Measurements from ENCODE around the gene RPS27L.

The RPS27L gene

DNA sequence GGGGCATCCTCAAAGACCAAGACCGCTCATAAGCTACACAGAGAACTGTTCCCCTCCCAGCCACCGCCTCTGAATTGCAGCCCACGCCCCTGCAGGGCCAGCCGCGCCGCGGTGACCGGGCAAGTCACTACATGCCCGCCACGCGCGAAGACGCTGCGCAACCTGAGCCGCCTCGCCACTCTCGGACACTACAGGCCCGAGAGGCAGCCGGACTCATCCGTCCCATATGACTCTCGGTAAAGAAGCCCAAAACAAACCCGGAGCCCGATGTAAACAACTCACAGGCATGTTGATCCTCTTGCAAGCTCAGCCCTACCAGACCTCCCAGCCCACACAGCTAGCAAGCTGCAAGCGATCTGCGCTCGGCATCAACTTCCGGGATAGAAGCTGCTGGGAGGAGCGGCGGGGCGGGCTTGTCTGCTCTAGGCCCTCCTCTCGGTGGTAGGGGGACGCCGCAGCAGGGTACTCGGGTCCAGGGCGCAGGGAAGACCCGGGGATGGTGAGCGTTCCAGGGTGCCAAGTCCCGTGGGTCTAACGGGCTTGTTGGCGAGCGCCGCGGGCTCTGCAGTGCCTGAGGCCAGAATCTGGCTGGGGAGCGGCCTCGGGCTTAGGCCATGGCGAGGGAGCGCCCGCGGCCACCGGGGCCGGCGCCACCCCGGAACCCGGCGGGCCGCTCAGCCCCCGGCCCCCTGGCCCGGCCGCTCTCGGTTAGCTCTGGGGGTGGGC, at the start of gene RPS27L:
Gene RPS27L, minus strand, starts transcription at position 360 of the 726 bp plus-strand sequence. Its CDS starts 72 bp downstream, at position 288.
- peak; percentile 88 for DNase-seq

DNA sequence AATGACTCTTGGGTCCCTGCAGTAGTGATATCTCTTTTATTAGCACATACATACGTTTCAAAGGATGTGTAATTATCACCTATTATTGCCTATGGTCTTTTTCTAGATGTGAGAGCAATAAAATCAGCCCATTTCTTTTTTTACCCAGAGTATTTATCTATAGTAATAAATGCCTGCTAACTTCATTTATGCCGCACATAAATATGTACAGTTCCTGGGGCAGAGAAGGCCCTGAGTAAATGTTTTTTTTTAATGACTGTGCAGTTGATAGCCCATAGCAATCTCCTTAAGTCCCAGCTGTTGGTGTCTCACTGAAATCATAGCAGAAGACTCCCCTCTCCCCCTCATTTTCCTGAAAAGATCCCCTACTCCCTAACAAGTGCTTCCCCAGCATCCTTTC, 48.8 kb upstream of the RPS27L start:
- no peak for DNase-seq

DNA sequence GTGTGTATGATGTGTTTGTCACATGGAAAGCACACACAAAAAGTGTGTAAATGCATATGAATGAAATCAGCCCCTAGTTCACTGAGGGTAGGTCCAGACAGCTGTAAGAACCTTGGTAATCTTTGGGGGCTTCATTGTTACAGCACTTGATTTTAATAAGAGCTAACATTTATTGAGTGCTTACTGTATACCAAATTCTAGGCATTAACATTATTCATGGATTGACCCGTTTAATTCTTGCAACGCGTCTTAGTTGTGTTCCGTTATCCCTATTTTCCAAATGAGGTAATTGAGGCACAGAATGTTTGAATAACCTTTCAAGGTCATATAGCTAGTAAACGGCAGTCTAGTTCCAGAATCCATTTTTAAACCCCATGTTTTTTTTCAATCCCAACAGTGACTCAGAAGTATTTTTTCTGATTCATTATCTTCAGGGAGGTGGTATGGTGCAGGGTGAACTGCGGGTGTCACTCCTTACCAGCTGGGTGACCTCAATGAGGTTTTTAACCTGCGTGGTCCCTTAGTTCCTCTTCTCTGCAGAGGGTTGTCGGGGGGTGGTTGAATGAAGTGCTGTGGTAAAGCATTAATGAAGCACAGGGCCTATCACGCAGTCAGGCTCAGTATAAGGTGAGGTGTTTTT, 46.3 kb upstream of the RPS27L start:
- peak; percentile 67 for DNase-seq

DNA sequence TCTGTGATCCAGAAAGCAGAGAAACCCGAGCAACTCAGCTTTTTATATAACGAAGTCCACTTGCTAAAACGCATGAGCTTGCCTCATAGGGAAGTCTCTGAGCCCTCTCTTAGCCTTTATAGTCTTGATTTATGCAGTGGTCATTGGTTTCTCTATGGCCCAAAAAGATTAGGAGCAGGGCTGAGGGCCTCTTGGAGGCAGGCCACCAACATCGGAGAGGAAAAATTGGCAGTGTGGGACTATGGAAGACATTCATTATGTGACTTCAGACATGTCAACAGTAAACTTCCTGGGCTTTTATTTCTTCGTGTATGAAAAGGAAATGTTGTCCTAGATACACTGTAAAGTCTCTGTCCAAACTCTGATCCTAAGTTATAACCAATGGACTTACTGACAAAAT, 45.6 kb upstream of the RPS27L start:
- DNase-seq = no peak

DNA sequence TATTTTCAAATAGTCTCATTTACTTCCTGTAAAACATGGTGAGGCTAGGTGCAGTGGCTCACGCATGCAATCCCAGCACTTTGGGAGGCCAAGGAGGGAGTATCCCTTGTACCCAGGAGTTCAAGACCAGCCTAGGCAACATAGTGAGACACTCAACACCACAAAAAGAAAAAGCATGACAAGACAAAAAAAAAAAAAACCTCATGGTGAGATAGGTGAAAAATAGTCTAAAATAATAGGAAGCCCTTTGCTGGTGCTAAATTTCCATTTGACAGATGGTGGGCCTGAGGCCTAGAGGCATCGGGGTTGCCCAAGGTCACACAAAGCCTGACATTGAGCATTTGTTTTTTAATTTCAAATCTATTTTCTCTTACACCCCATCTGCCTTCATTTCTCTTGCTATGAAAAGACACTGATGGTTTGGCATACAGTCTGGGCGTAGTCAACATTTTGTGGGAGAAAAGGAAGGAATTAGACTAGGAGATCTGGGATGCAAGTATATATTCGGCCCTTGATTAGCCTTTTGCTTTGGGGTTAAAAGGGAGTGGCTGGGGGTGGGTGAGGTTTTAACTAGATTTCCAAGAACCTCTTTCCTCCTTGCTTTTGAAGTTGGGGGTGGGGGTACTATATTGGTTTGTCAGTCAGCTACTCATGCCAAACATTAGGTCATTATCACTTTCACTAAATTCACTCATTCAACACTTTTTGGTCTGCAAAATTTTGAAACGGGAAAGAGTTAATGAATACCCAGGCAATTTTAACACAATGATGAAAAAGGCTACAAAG, 43.4 kb upstream of the RPS27L start:
- DNase-seq = no peak

DNA sequence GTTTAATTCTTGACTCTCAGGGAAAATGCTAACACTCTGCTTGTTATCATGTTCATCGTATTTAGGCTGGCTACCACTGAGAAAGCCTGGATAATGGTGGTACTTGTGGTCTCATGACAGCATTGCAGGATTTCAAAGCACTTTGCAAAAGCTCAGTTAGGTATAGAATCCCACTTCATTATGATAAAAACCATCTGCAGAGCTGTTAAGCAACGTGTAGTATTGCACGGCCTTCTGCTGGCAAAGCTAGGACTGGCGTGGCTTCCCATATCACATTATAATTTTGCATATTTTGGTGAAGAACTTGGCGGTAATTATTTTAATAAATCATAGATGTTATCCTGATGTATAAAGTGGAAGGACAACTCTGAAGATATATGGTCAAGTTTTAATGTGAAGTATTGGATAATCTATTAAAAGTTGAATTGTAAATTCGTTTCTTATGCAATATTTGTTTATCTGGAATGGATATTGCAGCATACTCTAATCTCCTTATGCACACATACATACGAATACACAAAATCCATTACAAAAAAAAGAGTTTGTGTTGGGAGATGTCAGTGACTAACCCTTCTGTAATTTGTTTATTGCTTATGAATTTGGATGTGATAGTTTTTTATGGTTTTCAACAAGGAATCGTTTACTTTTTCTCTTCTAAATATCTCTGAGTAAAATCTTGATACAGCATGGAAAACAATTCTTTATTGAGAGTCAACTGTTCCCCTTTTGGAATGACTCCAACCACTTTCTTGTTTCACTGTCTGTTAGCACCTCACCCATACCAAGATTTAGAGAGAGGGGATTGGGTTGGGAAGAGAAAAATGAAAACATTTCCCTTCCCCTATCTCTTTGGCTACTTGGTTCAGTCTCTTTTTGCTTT, 41.3 kb upstream of the RPS27L start:
- no peak for DNase-seq

DNA sequence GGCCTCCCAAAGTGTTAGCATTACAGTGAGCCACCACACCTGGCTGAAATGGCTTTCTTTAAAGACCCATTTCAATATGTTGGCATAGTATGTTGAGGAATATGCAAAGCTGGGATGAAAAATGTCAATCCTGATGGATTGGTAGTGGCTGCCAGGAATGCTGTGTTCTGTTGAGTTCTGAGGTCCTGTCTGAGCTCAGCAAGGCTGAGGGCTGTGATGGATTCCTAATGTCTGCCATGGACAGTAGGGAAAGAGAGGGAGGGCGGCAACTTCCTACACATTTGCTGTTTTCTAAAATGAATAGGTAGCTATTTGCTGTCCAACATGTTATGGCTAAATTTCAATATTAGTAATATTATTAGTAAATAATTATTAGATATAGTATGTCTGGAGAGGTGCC, 40.3 kb upstream of the RPS27L start:
- DNase-seq = no peak

DNA sequence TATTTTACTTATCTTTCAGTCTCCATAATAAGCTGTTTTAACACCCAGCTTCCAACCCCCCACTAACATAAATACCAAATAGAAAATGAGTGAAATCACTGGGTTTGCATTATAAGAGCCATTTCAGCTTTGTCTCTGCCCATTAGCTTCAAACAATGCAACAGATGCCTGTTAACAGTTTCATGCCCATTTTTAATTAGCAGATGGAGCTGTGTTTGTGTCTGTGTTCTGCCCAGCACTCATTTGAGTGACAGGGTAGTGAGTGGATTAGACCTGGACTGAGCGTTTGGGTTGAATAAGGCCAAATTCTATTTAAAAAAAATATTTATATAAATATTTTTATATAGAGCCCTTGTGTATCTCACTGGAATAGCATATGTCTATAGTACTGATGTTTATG, 39.6 kb upstream of the RPS27L start:
- no peak for DNase-seq

DNA sequence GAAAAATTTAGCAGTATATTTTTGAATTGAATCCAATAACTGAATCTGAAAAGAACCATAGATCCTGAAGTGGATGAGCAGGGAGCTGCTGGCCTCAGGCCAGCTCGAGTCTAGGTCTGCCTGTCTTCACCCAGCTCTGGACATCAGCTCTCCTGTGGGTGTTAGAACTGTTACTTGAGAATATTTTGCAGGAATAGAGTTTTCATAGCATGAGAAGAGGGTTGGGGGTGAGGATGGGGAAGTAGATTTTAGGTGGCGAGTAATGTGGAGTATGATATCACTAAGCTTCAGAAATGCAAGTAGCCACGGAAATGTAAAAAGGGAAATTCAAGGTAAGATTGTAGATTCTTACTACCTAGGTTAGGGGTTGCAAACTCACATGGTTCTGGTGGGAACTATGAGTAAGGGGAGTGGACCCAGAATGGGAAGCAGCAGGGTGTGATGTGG, 38.3 kb upstream of the RPS27L start:
- DNase-seq = no peak

DNA sequence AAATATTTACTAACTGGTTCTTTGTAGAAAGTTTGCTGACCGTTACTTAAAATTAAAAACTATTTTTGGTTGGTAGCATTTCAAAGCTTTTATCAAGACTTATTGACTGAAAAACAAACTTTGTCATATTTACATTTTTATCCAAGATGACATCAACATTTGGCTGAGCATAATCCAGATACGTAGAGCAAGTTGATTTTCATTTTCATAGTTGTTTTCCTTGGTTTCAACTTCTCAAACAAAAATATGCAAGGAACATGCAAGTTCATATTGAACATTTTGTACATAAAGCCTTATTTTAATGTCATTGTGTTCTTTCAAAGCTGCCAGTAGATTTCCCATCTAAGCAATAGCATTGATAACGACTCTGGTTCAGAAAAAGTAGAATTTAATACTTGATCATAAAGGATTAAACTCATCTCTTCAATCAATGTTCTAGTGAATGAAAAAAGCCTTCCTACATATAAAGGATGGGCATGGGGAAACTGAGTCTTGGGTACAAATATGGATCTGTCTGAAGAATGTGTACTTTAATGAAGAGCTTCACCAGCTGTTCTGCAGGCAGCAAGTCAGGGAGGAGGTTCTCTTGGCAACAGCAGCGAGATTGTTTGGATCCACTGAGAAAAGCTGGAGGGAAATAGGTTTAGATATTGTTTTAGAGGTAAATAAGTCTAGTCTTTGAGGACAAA, 37.7 kb upstream of the RPS27L start:
- DNase-seq = no peak

DNA sequence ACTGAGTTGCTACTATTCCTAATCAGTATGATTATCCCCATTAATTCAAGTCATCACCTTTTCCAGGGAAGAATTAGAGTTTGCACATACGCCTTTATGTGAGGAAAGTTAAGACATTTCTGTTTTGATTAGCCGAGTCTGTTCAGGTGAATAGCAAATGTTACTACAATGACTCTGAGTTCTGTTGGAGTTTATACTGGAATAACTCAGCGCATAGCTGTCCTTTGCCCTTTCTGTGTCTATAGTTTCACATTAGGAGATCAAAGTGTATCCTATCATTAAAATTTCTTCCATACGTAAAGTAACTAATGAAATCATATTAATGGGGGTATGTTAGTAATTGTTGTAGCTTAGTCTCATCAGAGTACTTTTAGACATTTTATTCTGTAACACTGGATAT, 37.0 kb upstream of the RPS27L start:
- DNase-seq = no peak

DNA sequence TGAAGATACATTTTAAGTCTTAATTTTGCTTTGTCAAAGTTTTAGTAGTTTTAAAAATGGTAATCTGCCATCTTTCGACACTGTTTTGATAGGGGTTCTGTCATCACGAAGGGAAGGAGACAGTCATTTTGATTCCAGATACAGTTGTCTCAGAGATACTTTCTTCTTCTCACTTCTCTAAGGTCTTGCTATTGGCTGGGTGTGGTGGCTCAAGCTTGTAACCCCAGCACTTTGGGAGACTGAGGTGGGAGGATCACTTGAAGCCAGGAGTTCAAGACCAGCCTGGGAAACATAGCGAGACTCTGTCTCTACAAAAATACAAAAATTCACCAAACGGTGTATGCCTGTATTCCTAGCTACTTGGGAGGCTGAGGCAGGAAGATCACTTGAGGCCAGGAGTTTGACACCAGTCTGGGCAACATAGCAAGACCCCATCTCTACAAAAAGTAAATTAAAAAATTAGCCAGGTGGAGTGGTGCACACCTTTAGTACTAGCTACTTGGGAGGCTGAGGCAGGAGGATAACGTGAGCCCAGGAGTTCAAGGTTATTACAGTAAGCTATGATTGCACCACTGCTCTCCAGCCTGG, 35.4 kb upstream of the RPS27L start:
- no peak for DNase-seq

DNA sequence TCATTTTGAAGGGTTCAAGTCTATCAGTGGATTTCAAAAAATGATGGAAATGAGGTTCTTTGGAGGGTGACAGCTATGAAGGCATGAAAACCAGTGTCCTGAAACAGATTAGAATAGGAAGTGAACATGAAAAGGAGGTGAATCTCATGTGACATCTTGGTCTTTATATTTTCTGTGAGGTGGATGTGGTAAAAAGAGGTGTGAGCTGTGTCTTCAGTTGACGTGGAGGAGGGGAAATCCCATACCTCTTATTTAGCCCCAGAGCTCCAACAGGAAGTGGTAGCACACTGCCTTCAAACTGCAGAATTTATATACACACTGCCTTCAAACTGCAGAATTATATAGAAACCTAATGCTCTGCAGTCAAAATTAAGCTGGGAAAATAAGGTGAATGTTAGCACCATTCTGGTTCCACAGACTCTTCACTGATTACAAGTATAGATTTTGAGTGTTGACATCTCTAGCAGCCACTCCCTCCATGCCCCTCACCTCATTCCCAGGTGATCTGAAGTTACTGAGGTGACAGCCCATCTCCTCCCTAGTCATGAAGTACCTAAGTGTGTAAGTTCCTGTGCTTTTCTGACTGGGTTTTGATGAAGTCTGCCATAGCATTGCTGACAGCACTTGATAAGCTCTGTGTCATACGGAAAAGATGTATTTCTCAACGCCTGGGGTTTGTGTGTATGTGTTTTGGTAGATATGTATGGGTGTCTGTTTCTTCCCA, 34.8 kb upstream of the RPS27L start:
- DNase-seq = peak; percentile 80

DNA sequence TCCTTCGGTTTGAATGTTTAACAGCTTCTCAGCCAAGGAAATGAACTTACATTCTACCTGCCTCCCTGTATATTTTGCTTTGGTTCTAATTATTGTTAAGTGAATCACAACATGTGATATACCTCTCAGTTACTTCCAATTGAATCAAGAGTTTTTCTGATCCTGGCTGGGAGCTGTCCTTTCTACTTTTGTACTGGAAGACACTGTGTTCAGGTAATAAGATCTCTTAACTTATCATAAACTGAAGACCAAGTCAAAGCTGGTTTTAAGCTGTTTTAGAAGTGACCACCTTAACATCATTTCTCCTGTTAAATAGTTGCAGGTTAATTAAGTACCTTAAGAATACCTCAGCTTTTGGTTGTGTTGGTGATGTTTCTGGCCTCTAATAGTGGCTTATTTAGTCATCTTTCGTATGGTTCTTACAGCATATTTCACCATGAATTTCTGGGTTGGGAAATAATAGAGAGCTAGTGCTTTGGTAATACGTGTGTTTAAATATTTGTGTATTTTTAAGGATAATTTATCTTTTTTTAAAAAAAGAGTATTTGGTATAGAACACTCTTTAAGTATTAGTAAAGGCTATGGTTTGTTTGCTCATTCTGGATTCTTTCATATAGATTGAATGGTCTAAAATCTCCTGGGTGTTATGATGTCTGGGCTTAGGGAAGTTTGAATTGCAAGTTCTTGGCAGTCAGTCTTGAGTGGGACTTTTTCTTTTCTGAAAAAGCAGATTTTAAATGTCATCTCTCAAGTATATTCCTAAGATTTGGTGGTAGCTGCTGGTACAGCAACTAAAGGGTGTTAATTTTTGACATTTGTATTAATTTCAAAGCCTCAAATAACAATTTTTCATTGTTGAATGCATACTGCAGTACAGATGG, 33.7 kb upstream of the RPS27L start:
- no peak for DNase-seq

DNA sequence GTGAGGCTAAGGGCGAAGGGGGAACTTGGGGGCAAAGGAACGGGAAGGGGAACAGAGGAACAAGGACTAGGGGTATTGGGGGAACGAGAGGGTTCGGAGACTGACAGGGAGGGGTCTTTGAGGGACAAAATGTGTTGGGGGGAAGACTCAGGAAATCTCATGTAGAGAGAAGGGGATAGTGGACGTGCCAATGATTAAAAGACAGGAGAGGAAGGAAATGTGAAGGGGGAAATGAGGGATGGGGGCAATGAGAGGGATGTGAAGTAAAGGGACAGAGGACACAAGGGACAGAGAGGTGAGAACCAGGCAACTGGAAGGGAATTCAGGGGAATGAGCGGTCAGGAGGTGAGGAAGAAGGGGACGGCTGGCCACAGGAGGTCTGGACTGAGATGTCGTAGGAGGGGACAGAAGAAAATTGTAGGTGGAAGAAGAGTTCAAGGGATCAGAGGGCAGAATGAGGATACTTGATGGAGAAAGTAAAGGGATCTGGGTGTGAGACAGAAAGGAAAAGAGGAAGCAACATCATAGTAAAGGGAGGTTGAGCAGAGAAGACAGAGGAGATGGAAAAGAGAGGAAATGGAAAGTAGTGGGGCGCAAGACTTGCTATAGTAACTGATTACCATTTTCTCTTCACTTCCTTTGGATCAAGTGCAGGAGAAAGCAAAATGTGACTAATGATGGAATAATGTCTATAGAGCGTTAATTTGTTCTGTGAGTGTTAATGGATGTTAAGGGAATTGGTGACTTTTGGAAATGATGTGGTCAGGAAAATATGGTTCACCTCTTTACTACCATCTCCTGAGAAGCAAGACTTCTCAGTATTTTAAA, 32.9 kb upstream of the RPS27L start:
- no peak for DNase-seq

DNA sequence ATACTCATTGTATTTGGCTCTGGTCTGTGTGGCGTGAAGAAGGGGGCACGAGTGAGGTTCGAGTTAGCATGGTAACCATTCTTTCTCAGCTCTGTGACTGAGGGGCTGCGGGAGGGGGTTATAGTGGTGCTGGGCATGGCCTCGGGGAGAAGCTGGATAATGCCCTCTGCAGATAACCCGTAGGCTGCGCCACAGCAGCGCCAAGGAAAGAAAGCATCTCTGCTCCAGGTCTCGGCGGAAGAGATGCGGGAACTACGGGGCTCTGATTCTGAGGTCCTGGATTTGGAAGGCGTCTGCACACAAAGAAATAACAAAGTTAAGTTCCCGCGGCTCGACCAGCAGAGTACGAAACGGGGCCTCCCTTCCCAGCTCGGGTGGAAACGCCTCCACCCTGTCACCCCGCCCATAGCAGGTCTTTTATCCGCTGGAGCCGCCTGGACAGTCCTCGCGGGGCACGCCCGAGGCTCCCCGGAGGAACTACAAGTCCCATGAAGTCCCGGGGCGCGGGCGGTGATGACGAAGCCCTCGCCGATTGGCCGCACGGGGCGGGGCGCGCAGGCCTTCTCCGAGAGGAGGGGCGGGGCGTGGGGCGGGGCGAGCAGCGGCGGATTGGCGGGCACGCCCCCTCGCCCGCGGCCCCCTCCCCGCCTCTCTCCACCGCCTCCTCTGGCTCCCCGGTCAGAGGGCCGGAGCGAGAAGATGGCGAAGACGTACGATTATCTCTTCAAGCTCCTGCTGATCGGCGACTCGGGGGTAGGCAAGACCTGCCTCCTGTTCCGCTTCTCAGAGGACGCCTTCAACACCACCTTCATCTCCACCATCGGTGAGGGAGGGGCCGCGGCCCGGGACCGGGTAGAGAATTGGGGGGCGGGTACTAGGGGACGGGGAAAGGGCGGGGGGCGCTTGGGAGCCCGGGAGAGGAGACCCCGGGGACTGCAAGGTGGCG, 31.9 kb upstream of the RPS27L start, which contains the start of gene RAB8B:
Gene RAB8B, plus strand, starts transcription at position 681 of the 946 bp plus-strand sequence. Its CDS starts 19 bp downstream, at position 700.
- peak; percentile 95 for DNase-seq

DNA sequence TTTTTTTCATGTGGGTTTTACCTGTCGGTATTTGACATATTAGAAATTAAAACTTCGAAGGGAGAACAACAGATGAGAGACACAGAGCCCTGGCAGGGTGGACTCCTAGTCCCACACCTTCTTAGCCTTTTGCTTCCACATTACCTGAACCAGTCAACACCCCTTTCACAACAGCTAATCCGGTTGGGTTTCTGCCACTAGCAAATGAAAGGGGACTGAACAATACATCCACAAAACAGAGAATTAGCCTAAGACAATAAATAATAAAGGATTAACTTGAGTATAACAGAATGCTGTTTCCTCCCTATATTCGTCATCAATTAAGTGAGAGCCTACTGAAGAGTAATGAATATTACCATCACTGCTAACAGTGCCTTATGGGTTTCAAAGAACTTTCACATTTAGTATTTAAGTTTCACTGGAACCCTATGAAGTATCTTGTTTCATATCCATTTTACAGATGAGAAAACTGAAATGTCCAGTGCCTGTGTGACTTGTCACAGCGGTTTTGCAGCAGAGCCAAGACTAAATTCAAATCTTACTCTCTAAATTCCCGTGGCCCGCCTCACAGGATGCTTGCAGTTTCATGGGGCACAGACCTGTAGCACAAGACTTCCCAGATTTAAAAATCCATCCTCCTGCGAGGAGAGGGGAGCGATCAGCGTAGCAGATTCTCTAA, 31.1 kb upstream of the RPS27L start:
- no peak for DNase-seq
